Fibroblast of lung (primary cell): Measurements from ENCODE around the gene CLEC19A.

ENCODE experiments used
- EZH2 ChIP-seq: IDR thresholded peaks from 2 replicates; pipeline ENCODE4 v1.5.1; 2012; ENCODE audit warnings: low read length, control low read depth, mild to moderate bottlenecking; ENCODE audit errors: missing control alignments
- TF ChIP-seq, protein P1 (sequence below), 2 donors: IDR thresholded peaks in 1 of 2; conservative IDR thresholded peaks in 1 of 2; 1 replicate in 1 of 2; 2 replicates in 1 of 2; pipeline ENCODE4 v1.5.1; 2011 to 2012; ENCODE audit warnings: low read length in 2 of 2, control low read depth in 1 of 2, inconsistent platforms in 1 of 2, low read depth in 1 of 2, mild to moderate bottlenecking in 1 of 2

GRCh38 chr16:19316846-19317245 is 31.3 kb downstream of the CLEC19A start:
- TF ChIP-seq EZH2 = no peak
- TF ChIP-seq, protein P1, sequence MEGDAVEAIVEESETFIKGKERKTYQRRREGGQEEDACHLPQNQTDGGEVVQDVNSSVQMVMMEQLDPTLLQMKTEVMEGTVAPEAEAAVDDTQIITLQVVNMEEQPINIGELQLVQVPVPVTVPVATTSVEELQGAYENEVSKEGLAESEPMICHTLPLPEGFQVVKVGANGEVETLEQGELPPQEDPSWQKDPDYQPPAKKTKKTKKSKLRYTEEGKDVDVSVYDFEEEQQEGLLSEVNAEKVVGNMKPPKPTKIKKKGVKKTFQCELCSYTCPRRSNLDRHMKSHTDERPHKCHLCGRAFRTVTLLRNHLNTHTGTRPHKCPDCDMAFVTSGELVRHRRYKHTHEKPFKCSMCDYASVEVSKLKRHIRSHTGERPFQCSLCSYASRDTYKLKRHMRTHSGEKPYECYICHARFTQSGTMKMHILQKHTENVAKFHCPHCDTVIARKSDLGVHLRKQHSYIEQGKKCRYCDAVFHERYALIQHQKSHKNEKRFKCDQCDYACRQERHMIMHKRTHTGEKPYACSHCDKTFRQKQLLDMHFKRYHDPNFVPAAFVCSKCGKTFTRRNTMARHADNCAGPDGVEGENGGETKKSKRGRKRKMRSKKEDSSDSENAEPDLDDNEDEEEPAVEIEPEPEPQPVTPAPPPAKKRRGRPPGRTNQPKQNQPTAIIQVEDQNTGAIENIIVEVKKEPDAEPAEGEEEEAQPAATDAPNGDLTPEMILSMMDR (conservative IDR thresholded peaks at IDR 0.05 in 1 of 2, IDR thresholded peaks at IDR 0.05 in 1 of 2; ENCODE audit: low read depth in 1 of 2, low read length in 2 of 2) = no peak
